Activated CD4-positive, alpha-beta T cell treated with anti-CD3 and anti-CD28 coated beads, Interleukin-2, amount 50 U/mL, for 4 hours (primary cell): Measurements from ENCODE around the gene PHF21B.

ENCODE experiments used
- DNase-seq, 2 experiments: peaks; one replicate each; pipeline ENCODE4 v3.0.0-alpha.2; 2020

PHF21B gene

DNA sequence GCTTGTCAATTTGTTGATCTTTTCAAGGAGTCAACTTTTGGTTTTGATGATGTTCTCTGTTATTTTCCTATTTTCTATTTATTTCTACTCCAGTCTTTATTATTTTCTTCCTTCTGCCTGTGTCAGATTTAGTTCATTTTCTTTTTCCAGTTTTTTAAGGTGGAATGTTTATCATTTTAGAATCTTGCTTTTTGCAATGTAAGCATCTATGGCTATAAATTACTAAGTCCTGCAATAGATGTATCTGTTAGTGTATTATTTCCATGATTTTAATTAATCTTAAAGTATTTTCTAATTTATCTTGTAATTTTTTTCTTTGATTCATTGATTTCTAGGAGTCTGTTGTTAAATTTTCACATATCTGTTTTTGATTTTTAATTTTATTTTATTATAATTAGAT, 175.7 kb downstream of the PHF21B start:
- DNase-seq = no peak

DNA sequence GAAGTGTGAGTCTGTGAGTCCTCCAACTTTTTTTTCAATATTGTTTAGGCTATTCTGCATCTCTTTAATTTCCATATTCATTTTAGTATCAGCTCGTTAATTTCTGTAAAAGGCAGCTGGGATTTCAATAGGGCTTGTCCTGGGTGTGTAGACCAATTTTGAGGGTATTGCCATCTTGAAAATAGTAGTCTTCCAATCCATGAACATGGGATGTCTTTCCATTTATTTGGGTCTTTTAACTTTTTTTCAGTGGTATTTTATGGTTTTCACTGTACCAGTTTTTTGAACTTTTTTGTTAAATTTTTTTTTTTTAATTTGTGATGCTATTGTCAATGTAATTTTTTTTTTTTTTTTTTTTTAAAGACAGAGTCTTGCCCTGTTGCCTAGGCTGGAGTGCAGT, 177.9 kb downstream of the PHF21B start:
- DNase-seq = no peak
